Measurements from ENCODE around the gene SSUH2.

The SSUH2 gene

DNA sequence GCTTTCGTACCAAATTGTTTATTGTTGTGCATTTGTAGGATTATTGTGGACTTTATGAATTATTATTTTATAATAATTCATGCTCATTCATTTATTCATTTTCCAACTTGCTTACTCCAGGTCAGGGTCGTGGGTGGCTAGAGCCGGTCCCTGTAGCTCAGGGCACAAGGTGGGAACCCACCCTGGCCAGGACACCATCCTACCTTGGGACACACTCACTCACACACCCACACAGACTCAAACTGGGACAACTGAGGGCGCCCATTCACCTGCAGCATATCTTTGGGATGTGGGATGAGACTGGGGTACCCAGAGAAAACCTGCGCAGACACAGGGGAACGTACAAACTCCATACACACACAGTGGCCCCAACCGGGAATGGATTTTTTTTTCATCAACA lies 40.6 kb downstream of the SSUH2 start:
- H3K27ac ChIP-seq (ENCODE audit: low read length): no peak overlapping the region
- peaks cover 0 to 12% of the 10 kb centered on the region in 2 donors for H3K4me1 ChIP-seq (ENCODE audit: control insufficient read depth in 1 of 2, insufficient read depth in 2 of 2, low read length in 2 of 2)
- no peaks in the 10 kb centered on the region for H3K27me3 ChIP-seq (ENCODE audit: low read depth, low read length)
- no peaks in the 10 kb centered on the region for H3K36me3 ChIP-seq (ENCODE audit: control insufficient read depth in 1 of 2, insufficient read depth in 2 of 2, low read length in 2 of 2)
- H3K4me3 ChIP-seq (ENCODE audit: low read depth in 1 of 2, low read length in 2 of 2): no peak overlapping the region
- no peaks in the 10 kb centered on the region for H3K9me3 ChIP-seq (ENCODE audit: control insufficient read depth in 1 of 2, low read length in 2 of 2)

DNA sequence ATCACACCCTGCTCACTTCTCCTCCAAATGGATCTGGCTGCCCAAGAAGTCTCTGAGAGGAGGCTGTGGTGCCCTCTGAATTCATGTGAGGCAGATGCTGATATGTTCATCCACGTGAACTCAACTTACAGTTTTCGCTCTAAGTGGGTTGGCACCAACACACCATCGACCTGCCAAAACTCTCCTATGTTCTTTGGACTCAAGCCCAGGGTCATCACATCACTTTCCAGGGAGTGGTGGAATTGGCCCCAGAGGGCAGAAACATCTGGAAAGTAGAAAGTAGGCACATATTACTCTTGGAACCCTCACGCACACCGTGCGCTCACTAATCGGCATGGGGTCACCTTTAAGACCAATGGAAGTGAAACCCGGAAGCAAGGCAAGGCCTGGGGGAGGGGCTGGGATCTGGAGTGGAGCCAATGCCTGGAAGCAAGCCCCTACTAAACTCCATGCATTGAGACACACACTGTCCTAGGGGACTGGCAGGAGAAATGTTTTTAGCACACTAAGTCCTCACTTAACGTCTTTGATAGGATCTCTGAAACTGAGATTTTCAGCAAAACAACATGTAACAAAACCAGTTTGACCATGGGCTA lies 41.4 kb downstream of the SSUH2 start:
- no peaks in the 10 kb centered on the region for H3K36me3 ChIP-seq (ENCODE audit: control insufficient read depth in 1 of 2, insufficient read depth in 2 of 2, low read length in 2 of 2)
- peaks cover 0 to 12% of the 10 kb centered on the region in 2 donors for H3K4me1 ChIP-seq (ENCODE audit: control insufficient read depth in 1 of 2, insufficient read depth in 2 of 2, low read length in 2 of 2)
- H3K27ac ChIP-seq (ENCODE audit: low read length): no peak overlapping the region
- H3K27me3 ChIP-seq (ENCODE audit: low read depth, low read length): no peaks in the 10 kb centered on the region
- H3K9me3 ChIP-seq (ENCODE audit: control insufficient read depth in 1 of 2, low read length in 2 of 2): no peaks in the 10 kb centered on the region
- H3K4me3 ChIP-seq (ENCODE audit: low read depth in 1 of 2, low read length in 2 of 2): no peak overlapping the region

DNA sequence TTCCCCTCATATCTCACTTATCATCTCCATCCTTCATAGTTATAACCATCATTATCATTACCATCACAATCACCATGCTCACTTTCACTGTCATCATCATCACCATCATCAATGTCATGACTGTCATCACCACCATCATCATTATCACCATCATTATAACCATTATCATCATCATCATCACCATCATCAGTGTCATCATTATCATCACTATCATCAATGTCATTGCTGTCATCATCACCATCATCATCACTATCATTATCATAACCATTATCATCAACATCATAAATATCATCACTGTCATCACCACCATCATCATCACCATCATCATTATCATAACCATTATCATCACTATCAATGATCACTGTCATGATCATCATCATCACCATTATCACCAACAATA lies 44.1 kb downstream of the SSUH2 start:
- Histone ChIP-seq H3K27me3 (ENCODE audit: low read depth, low read length) (no peaks in the 10 kb centered on the region), H3K36me3 (ENCODE audit: control insufficient read depth in 1 of 2, insufficient read depth in 2 of 2, low read length in 2 of 2) (no peaks in the 10 kb centered on the region), H3K27ac (ENCODE audit: low read length) (no peak overlapping the region), H3K4me1 (ENCODE audit: control insufficient read depth in 1 of 2, insufficient read depth in 2 of 2, low read length in 2 of 2) (no peaks in the 10 kb centered on the region), H3K4me3 (ENCODE audit: low read depth in 1 of 2, low read length in 2 of 2) (no peak overlapping the region), H3K9me3 (ENCODE audit: control insufficient read depth in 1 of 2, low read length in 2 of 2) (no peaks in the 10 kb centered on the region)

DNA sequence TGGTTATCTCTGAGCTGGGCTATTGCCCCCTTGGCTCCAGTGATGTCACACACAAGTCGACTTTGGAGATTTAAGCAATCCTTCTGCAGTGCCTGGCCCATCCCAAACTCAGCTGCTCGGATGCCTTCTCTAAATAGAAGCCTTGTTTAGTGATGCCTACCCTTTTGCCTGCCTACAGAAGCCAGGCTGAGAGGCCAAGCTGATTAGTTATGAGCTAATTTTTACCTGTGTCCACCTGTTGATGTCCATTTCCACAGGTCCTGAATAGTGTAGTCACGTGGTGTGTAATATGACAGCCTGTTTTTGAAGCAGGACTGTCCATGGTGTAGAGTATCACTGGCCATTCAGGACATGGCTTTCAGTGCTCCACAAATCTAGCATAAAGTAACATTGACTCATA lies 45.5 kb downstream of the SSUH2 start:
- H3K9me3 ChIP-seq (ENCODE audit: control insufficient read depth in 1 of 2, low read length in 2 of 2): no peaks in the 10 kb centered on the region
- H3K4me3 ChIP-seq (ENCODE audit: low read depth in 1 of 2, low read length in 2 of 2): no peak overlapping the region
- no peaks in the 10 kb centered on the region for H3K4me1 ChIP-seq (ENCODE audit: control insufficient read depth in 1 of 2, insufficient read depth in 2 of 2, low read length in 2 of 2)
- H3K27ac ChIP-seq (ENCODE audit: low read length): no peak overlapping the region
- no peaks in the 10 kb centered on the region for H3K36me3 ChIP-seq (ENCODE audit: control insufficient read depth in 1 of 2, insufficient read depth in 2 of 2, low read length in 2 of 2)
- H3K27me3 ChIP-seq (ENCODE audit: low read depth, low read length): no peaks in the 10 kb centered on the region

DNA sequence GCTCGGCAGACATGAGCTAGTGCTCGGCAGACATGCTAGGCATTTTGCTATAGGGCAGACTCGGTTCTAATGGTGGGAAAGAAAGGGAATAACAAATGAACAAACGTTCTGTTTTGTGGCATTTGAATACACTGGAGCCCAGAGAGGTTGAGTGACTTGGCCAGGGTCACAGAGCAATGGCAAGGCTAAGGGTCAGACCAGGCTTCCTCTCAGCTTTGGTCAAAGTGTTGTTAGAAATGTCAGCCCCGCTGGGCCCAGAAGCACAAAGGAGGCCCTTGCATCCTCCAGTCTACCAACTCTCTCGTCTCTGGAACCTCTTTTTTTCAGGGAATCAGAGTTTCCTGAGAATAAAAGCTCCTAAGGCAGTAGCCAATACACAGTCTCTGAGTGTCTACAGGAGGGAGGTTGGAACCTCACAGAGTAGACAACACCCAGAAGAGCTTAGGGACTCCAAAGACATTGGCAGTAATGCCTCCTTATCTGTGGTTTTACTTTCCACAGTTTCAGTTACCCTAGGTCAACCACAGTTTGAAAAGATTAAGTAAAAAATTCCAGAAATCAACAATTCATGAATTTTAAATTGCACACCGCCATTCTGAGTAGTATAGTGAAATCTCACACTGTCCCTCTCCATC lies 47.3 kb downstream of the SSUH2 start:
- Histone ChIP-seq H3K4me1 (ENCODE audit: control insufficient read depth in 1 of 2, insufficient read depth in 2 of 2, low read length in 2 of 2) (no peaks in the 10 kb centered on the region), H3K4me3 (ENCODE audit: low read depth in 1 of 2, low read length in 2 of 2) (no peak overlapping the region), H3K27ac (ENCODE audit: low read length) (no peak overlapping the region), H3K9me3 (ENCODE audit: control insufficient read depth in 1 of 2, low read length in 2 of 2) (no peaks in the 10 kb centered on the region), H3K36me3 (ENCODE audit: control insufficient read depth in 1 of 2, insufficient read depth in 2 of 2, low read length in 2 of 2) (no peaks in the 10 kb centered on the region), H3K27me3 (ENCODE audit: low read depth, low read length) (no peaks in the 10 kb centered on the region)

DNA sequence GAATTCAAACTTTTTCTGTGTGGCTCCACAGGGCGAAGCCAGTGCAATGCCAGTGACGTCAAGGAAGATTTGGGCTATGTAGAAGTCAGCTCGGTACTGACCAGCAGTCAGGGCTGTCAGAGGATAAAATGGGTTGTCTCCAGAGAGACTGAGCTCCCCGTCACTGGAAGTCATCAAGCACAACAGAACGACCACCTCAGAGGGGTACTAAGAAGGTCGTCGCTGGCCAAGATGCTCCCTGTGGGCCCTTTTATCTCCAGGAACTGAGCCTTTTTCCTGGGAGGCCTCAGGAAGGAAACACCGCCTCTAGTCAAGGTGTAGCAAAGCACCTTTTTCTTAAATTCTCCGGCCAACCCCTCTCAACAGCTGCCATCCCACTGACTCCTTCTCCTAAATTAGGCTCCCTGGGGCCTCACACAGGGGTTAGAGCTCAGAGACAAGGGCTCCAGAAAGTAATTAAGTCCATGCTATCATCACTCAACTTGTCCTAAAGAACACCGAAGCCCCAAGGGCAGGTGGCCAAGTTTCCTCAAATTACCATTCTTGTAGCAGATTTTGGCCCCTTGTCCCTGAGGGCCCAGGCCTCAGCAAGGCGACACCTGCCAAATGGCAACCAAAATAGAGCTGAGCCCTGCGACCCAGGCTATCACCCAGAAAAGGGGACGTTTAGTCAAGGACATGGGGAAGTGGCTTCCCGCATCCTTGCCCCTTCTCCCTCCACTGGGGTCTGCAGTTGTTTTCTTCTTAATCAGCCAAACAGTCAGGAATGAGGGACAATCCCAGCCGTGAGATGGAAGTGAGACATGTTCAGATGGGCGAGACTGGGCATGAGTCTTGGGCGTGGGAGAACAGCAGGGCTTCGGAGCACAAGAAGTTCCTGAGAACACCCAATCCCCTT lies 48.0 kb downstream of the SSUH2 start:
- H3K4me3 ChIP-seq (ENCODE audit: low read depth in 1 of 2, low read length in 2 of 2): no peak overlapping the region
- H3K36me3 ChIP-seq (ENCODE audit: control insufficient read depth in 1 of 2, insufficient read depth in 2 of 2, low read length in 2 of 2): no peaks in the 10 kb centered on the region
- H3K27ac ChIP-seq (ENCODE audit: low read length): no peak overlapping the region
- no peaks in the 10 kb centered on the region for H3K9me3 ChIP-seq (ENCODE audit: control insufficient read depth in 1 of 2, low read length in 2 of 2)
- no peaks in the 10 kb centered on the region for H3K27me3 ChIP-seq (ENCODE audit: low read depth, low read length)
- H3K4me1 ChIP-seq (ENCODE audit: control insufficient read depth in 1 of 2, insufficient read depth in 2 of 2, low read length in 2 of 2): no peaks in the 10 kb centered on the region

DNA sequence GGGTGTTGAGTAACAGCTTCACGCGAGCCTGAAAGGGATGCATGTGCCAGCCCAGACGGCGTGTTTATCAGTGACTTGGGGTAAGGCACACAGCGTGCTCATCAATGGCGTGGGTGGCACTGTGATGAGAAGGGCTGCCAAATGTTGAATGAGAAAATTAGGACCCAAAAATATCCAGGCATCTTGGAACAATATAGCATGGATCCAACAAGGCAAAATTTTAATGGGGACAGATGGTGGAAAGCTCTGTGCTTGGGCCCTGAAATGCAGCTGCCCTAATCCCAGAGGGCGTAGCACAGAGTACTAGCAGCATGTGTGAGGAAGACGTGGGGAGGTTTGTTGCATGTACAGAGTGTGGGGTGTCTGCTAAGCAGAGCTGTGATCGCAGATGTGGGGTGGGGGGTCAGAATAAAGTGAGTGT lies 48.9 kb downstream of the SSUH2 start:
- H3K9me3 ChIP-seq (ENCODE audit: control insufficient read depth in 1 of 2, low read length in 2 of 2): no peaks in the 10 kb centered on the region
- H3K4me3 ChIP-seq (ENCODE audit: low read depth in 1 of 2, low read length in 2 of 2): no peak overlapping the region
- no peaks in the 10 kb centered on the region for H3K36me3 ChIP-seq (ENCODE audit: control insufficient read depth in 1 of 2, insufficient read depth in 2 of 2, low read length in 2 of 2)
- H3K27ac ChIP-seq (ENCODE audit: low read length): no peak overlapping the region
- no peaks in the 10 kb centered on the region for H3K27me3 ChIP-seq (ENCODE audit: low read depth, low read length)
- no peaks in the 10 kb centered on the region for H3K4me1 ChIP-seq (ENCODE audit: control insufficient read depth in 1 of 2, insufficient read depth in 2 of 2, low read length in 2 of 2)

DNA sequence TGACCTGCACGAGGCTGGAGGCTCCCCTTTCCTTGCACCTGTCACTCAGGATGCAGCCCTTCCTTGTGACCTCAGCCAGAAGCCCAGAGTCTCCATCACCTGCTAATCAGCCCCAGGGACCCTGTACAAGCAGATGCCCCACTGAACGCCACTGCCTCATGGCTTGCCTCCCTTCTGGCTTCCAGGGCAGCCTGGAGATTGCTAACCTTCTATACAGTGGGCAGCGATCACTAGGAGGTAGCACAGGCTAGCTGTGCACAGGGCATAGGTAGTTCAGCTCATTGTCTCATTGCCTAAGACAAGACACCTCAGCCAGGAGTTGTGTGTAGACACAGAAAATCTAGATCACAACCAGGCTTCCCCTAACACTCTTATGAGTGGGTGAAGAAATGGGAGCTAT lies 49.3 kb downstream of the SSUH2 start:
- no peaks in the 10 kb centered on the region for H3K27me3 ChIP-seq (ENCODE audit: low read depth, low read length)
- H3K27ac ChIP-seq (ENCODE audit: low read length): no peak overlapping the region
- no peaks in the 10 kb centered on the region for H3K4me1 ChIP-seq (ENCODE audit: control insufficient read depth in 1 of 2, insufficient read depth in 2 of 2, low read length in 2 of 2)
- H3K9me3 ChIP-seq (ENCODE audit: control insufficient read depth in 1 of 2, low read length in 2 of 2): no peaks in the 10 kb centered on the region
- no peaks in the 10 kb centered on the region for H3K36me3 ChIP-seq (ENCODE audit: control insufficient read depth in 1 of 2, insufficient read depth in 2 of 2, low read length in 2 of 2)
- no peak overlapping the region for H3K4me3 ChIP-seq (ENCODE audit: low read depth in 1 of 2, low read length in 2 of 2)

DNA sequence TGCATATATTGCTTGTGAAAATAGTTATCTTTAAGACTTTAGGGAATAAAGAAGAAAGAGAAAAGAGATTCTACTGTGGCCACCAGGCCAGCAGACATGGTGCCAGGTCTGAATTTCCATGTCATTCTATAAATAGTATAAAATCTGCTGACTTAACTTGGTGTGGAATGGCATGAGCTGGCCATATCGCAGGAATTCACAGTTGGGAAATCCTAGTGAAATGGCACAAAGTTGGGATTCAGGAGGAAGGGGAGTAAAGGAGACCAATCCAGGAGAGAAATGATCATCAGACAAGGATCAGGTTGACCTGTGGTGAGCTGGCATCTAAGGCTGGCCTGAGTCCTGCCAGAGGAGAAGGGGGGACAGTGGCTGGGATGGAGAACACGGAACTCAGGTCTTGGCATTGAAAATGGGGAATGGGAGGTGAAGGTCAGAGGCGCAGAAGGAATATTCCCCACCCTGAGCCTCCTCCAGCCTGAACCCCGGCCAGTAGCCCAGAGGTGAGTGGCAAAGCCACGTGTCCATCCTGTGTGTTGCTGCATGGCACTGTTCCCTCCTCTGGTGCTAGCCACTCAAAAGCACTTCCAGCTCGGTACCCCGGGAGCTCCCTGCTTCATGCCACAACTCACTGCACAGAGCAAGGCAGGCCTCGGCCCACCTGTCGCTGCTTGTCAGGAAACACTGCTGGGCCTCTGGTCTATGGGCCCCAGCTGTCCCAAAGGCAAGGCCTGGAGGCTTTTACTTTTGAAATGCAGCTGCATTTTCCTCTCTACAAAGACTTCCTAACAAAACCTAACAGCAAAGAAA lies 51.4 kb downstream of the SSUH2 start:
- no peak overlapping the region for H3K4me3 ChIP-seq (ENCODE audit: low read depth in 1 of 2, low read length in 2 of 2)
- no peaks in the 10 kb centered on the region for H3K4me1 ChIP-seq (ENCODE audit: control insufficient read depth in 1 of 2, insufficient read depth in 2 of 2, low read length in 2 of 2)
- H3K36me3 ChIP-seq (ENCODE audit: control insufficient read depth in 1 of 2, insufficient read depth in 2 of 2, low read length in 2 of 2): no peaks in the 10 kb centered on the region
- no peaks in the 10 kb centered on the region for H3K27me3 ChIP-seq (ENCODE audit: low read depth, low read length)
- no peak overlapping the region for H3K27ac ChIP-seq (ENCODE audit: low read length)
- no peaks in the 10 kb centered on the region for H3K9me3 ChIP-seq (ENCODE audit: control insufficient read depth in 1 of 2, low read length in 2 of 2)

DNA sequence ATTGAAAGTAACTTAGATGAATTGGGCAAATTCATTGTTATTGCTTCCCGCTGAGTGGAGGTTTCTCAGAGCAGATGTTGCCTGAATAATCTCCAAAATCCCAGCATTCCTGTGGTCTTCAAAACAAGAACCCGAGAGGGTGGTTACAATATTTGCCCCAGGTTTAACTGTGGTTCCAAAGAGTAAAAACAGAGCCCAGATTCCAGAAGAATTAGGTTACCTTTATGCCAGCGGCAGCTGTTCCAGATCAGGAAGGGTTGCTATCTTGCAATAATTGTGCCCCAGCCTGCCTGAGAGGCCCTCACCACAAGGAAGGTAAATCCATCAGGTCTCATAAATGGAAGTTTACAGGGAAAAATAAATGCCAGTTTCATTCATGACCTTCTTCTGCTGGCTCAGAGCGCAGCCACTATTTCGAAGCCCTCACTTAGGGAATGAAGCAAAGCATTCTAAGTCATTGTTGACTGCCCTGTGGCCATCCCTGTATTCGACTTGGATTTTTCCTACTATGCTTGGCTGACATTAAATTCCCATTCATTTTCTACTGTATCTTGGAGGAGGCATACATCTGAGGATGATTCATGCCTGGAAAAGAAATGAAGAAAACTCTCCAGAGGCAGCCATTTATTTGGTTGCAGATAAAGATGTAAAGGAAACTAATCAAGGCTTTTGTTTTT lies 54.6 kb downstream of the SSUH2 start:
- Histone ChIP-seq H3K36me3 (ENCODE audit: control insufficient read depth in 1 of 2, insufficient read depth in 2 of 2, low read length in 2 of 2) (no peaks in the 10 kb centered on the region), H3K27ac (ENCODE audit: low read length) (no peak overlapping the region), H3K9me3 (ENCODE audit: control insufficient read depth in 1 of 2, low read length in 2 of 2) (no peaks in the 10 kb centered on the region), H3K4me3 (ENCODE audit: low read depth in 1 of 2, low read length in 2 of 2) (no peak overlapping the region), H3K4me1 (ENCODE audit: control insufficient read depth in 1 of 2, insufficient read depth in 2 of 2, low read length in 2 of 2) (no peaks in the 10 kb centered on the region), H3K27me3 (ENCODE audit: low read depth, low read length) (no peaks in the 10 kb centered on the region)

Measured in muscle layer of duodenum (tissue), 2 donors.